Panc1 (cell line): Measurements from ENCODE around the gene LYPD6. TPM values are rescaled to one million over a fixed set of nuclear protein-coding genes. Genes with fewer than 3 reads are reported as not detected.

Experiments
- ATAC-seq: fragments of 200-7000 bp; cut with Tn5 transposase; 2 replicates; pipeline ENCODE4 v1.9.1; 2020; ENCODE audit warnings: mild to moderate bottlenecking, moderate library complexity
- BruUV-seq: library from RNA; stranded (reverse); fragments of 400-500 nt; replicated peaks from 2 replicates; lab custom pipeline; 2021; lab: Mats Ljungman, UMichigan
- CTCF ChIA-PET: fragments of 300-600 bp; sonication (Branson Sonifier 250); formaldehyde crosslinking; loops from one replicate; lab custom pipeline; 2022; ENCODE audit warnings: antibody characterized with exemption; lab: Charles Lee
- POLR2A ChIA-PET: fragments of 300-600 bp; sonication (Branson Sonifier 250); formaldehyde crosslinking; loops from one replicate; lab custom pipeline; 2022; ENCODE audit warnings: antibody characterized with exemption; lab: Charles Lee
- DNase-seq: peaks from one replicate; pipeline ENCODE4 v3.0.0-alpha.2; 2010; ENCODE audit warnings: low read depth, low spot score
- H3K27ac ChIP-seq: 2 replicates; pipeline ENCODE4 v1.5.1; 2011; ENCODE audit warnings: mild to moderate bottlenecking, low read length, inconsistent platforms
- H3K27me3 ChIP-seq: fragments of 200-500 bp; sonication (Bioruptor generic); 2 replicates; pipeline ENCODE4 v1.6.0; 2014; ENCODE audit warnings: low read length, inconsistent platforms; ENCODE audit not compliant: control insufficient read depth, insufficient read depth
- H3K36me3 ChIP-seq: fragments of 200-500 bp; sonication (Bioruptor generic); 2 replicates; pipeline ENCODE4 v1.5.1; 2014; ENCODE audit warnings: inconsistent platforms, mild to moderate bottlenecking, low read length, moderate library complexity; ENCODE audit not compliant: control insufficient read depth, insufficient read depth
- H3K4me1 ChIP-seq: 2 replicates; pipeline ENCODE4 v1.5.1; 2011; ENCODE audit warnings: inconsistent platforms, mild to moderate bottlenecking, low read length, moderate library complexity; ENCODE audit not compliant: control insufficient read depth, insufficient read depth
- H3K4me3 ChIP-seq, 2 experiments: 2 replicates each; pipeline ENCODE4 v1.5.1; 2011 to 2012; ENCODE audit warnings: low read depth in 2 of 2, low read length in 2 of 2, mild to moderate bottlenecking in 2 of 2, inconsistent platforms in 1 of 2, moderate library complexity in 1 of 2
- H3K9me3 ChIP-seq: fragments of 200-500 bp; sonication (Bioruptor generic); 2 replicates; pipeline ENCODE4 v1.5.1; 2014; ENCODE audit warnings: low read depth, mild to moderate bottlenecking, inconsistent platforms, low read length, moderate library complexity; ENCODE audit not compliant: control insufficient read depth, insufficient read depth
- CTCF ChIP-seq: fragments of 450-650 bp; IDR thresholded peaks from 2 replicates; pipeline ENCODE4 v1.5.1; 2017; ENCODE audit warnings: mild to moderate bottlenecking
- POLR2AphosphoS5 ChIP-seq: IDR thresholded peaks from 2 replicates; pipeline ENCODE4 v1.6.1; 2012; ENCODE audit warnings: mild to moderate bottlenecking, low read depth, low read length, moderate library complexity
- REST ChIP-seq, 2 experiments: IDR thresholded peaks; 2 replicates each; pipeline ENCODE4 v1.6.1; 2011 to 2012; ENCODE audit warnings: low read depth in 2 of 2, control low read depth in 1 of 2, low read length in 1 of 2, mild to moderate bottlenecking in 1 of 2, moderate library complexity in 1 of 2; ENCODE audit not compliant: insufficient read depth in 1 of 2
- SIN3A ChIP-seq: IDR thresholded peaks from 2 replicates; pipeline ENCODE4 v1.6.1; 2012; ENCODE audit warnings: low read depth, mild to moderate bottlenecking, low read length, moderate library complexity, borderline replicate concordance; ENCODE audit not compliant: insufficient read depth
- TCF7L2 ChIP-seq: IDR thresholded peaks from 2 replicates; pipeline ENCODE4 v1.6.1; 2011; ENCODE audit warnings: mild to moderate bottlenecking, low read depth, low read length, inconsistent platforms
- in situ Hi-C: cut with HindIII; loops from 2 replicates; pipeline ENCODE4 v1.10.0; 2016; ENCODE audit warnings: low sequenced_read_pairs, low pct_unique_long_range_greater_than_20kb
- intact Hi-C: fragments of 100-400 bp; cut with micrococcal nuclease; formaldehyde crosslinking; loops from one replicate; pipeline ENCODE4 v1.10.0; 2022; ENCODE audit not compliant: unreplicated experiment
- total RNA-seq: library from RNA; stranded (reverse); gene quantifications from one replicate; pipeline ENCODE4 v1.2.1, GENCODE V29; 2021; ENCODE audit not compliant: unreplicated experiment

LYPD6 gene
- total RNA-seq, 1 experiment from 2014 or later: 0.31 TPM

GRCh38 chr2:149393614-149394013 is 63.2 kb downstream of the LYPD6 start:
- DNase-seq (no peak), ATAC-seq (no peak)
- ChIA-PET POLR2A (no interaction called here), CTCF (no interaction called here)
- H3K36me3 ChIP-seq: no peaks in the 10 kb centered on the region
- no peak overlapping the region for H3K4me3 ChIP-seq
- intact Hi-C loops: no loop called here
- no peaks in the 10 kb centered on the region for H3K9me3 ChIP-seq
- no peaks in the 10 kb centered on the region for H3K27me3 ChIP-seq
- in situ Hi-C loops: no loop called here
- H3K4me1 ChIP-seq: no peaks in the 10 kb centered on the region
- no TSS peak for BruUV-seq
- TF ChIP-seq SIN3A: no peak
- no peak for TF ChIP-seq REST (IDR thresholded peaks at IDR 0.05; ENCODE audit: insufficient read depth in 1 of 2, low read depth in 2 of 2, low read length in 1 of 2)
- TF ChIP-seq CTCF: no peak
- TF ChIP-seq TCF7L2: no peak
- no peak for TF ChIP-seq POLR2AphosphoS5
- H3K27ac ChIP-seq: no peak overlapping the region

- no peak for DNase-seq
- no peaks in the 10 kb centered on the region for H3K36me3 ChIP-seq
Measured at GRCh38 chr2:149394864-149395263, 64.5 kb downstream of the LYPD6 start.

More at GRCh38 chr2:149394864-149395263, 64.5 kb downstream of the LYPD6 start:
- Histone ChIP-seq H3K4me3 (no peak overlapping the region), H3K27me3 (no peaks in the 10 kb centered on the region), H3K27ac (no peak overlapping the region), H3K4me1 (no peaks in the 10 kb centered on the region), H3K9me3 (no peaks in the 10 kb centered on the region)
- in situ Hi-C loops (no loop called here), intact Hi-C loops (no loop called here)
- BruUV-seq: no TSS peak
- POLR2A ChIA-PET: no interaction called here
- ATAC-seq: no peak
- TF ChIP-seq SIN3A (no peak), TCF7L2 (no peak), CTCF (no peak)
- CTCF ChIA-PET: interaction anchor here (0.7 kb wide), 1 partner anchor 367 kb away, joined by 4 read pairs; no protein-coding TSS in a partner anchor
